ENCODE results near the gene RBM25.

Gene RBM25

DNA sequence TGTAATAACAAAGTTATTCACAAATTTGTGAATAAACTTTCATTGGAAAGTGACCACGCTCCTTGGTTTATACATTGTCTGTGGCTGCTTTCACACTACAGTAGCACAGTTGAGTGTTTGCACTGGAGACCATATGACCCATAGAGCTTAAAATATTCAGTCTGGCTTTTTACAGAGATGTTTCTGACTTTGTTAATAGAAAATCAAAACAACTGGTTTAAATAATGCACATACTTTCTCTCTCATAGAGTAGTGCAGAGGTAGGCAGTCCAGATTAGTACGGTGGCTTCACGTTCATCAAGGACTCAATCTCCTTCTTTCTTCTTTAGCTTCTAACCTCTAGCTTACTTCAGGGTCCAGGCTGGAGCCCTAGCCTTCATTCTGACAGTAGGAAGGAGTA, 114.2 kb downstream of the RBM25 start:
- no peak for DNase-seq

DNA sequence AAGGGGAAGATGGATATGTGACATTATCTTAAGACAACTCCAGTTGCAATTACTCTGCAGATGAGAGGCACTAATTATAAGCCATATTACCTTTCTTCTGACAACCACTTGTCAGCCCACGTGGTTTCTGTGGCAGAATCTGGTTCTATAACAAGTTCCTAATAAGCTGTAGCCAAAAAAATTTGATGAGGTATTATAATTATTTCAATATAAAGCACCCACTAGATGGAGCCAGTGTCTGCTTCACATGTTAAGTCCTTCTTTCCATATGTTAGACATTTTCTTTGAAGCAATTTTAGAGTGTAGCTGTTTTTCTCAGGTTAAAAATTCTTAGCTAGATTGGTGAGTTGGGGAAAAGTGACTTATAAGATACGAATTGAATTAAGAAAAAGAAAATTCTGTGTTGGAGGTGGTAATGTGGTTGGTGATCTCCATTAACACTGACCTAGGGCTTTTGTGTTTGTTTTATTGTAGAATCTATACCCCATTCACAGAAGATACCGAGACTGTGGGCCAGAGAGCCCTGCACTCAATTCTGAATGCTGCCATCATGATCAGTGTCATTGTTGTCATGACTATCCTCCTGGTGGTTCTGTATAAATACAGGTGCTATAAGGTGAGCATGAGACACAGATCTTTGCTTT, 114.9 kb downstream of the RBM25 start:
- DNase-seq: peak; percentile 53

Measured in fibroblast of upper back skin (primary cell).